OCI-M1 (cell line): ENCODE data around the gene BAG5.

Experiments used
- DNase-seq: peaks from one replicate; lab custom pipeline; 2025; lab: John Stamatoyannopoulos, UW

BAG5 gene

GRCh38 chr14:103509864-103510723 is 52.4 kb downstream of the BAG5 start:
- no peak for DNase-seq

- no peak for DNase-seq
These were observed 53.7 kb downstream of the BAG5 start for GRCh38 chr14:103508521-103509329.

- no peak for DNase-seq
These were observed 54.7 kb downstream of the BAG5 start for GRCh38 chr14:103507751-103508150.
